HepG2 (cell line): ENCODE data around the gene H6PD. TPM values are rescaled to one million over a fixed set of nuclear protein-coding genes. Genes with fewer than 3 reads are reported as not detected.

Experiments
- CREM ChIP-seq, 2 experiments: sonication (generic) in 1 of 2; formaldehyde crosslinking in 1 of 2; IDR thresholded peaks; 2 replicates each; pipeline versions ENCODE4 v1.4.0 to v1.6.1; 2016 to 2020; ENCODE audit warnings: antibody characterized with exemption in 1 of 2, mild to moderate bottlenecking in 1 of 2, missing genetic modification reagents in 1 of 2
- FOXK1 ChIP-seq: sonication (generic); formaldehyde crosslinking; IDR thresholded peaks from 2 replicates; pipeline ENCODE4 v1.4.0; 2020; ENCODE audit warnings: low read depth, missing genetic modification reagents, borderline replicate concordance
- FOXO1 ChIP-seq: sonication (generic); formaldehyde crosslinking; IDR thresholded peaks from 2 replicates; pipeline ENCODE4 v1.4.0; 2020; ENCODE audit warnings: missing genetic modification reagents
- HMG20B ChIP-seq: conservative IDR thresholded peaks from 2 replicates; pipeline ENCODE4 v1.6.1; 2016; ENCODE audit warnings: missing genetic modification reagents, missing compliant biosample characterization
- IRX3 ChIP-seq: sonication (generic); formaldehyde crosslinking; IDR thresholded peaks from 2 replicates; pipeline ENCODE4 v1.8.1; 2023; ENCODE audit warnings: mild to moderate bottlenecking, low read depth, missing genetic modification reagents, borderline replicate concordance
- MED13 ChIP-seq: sonication (generic); formaldehyde crosslinking; IDR thresholded peaks from 2 replicates; pipeline ENCODE4 v1.5.0; 2020; ENCODE audit warnings: missing genetic modification reagents
- MTA3 ChIP-seq: sonication (generic); formaldehyde crosslinking; IDR thresholded peaks from 2 replicates; pipeline ENCODE4 v1.4.0; 2020; ENCODE audit warnings: missing genetic modification reagents
- ONECUT2 ChIP-seq: sonication (generic); formaldehyde crosslinking; IDR thresholded peaks from 2 replicates; pipeline ENCODE4 v1.4.0; 2020; ENCODE audit warnings: missing genetic modification reagents
- PHF5A ChIP-seq: IDR thresholded peaks from one replicate; pipeline ENCODE4 v1.6.1; 2018; ENCODE audit warnings: low read depth, missing genetic modification reagents; ENCODE audit not compliant: unreplicated experiment
- POGZ ChIP-seq: sonication (generic); formaldehyde crosslinking; IDR thresholded peaks from 2 replicates; pipeline ENCODE4 v1.4.0; 2020; ENCODE audit warnings: mild to moderate bottlenecking, missing genetic modification reagents
- RAD21 ChIP-seq: fragments of 450-650 bp; formaldehyde crosslinking; IDR thresholded peaks from 2 replicates; pipeline ENCODE4 v1.5.0; 2020; ENCODE audit warnings: mild to moderate bottlenecking
- TMF1 ChIP-seq: sonication (generic); formaldehyde crosslinking; IDR thresholded peaks from 2 replicates; pipeline ENCODE4 v1.8.1; 2022; ENCODE audit warnings: low read depth, missing genetic modification reagents
- ZMYM4 ChIP-seq: sonication (generic); formaldehyde crosslinking; IDR thresholded peaks from 2 replicates; pipeline ENCODE4 v1.8.1; 2023; ENCODE audit warnings: mild to moderate bottlenecking, missing genetic modification reagents
- ZNF234 ChIP-seq: sonication (generic); formaldehyde crosslinking; conservative IDR thresholded peaks from 2 replicates; pipeline ENCODE4 v1.5.1; 2020; ENCODE audit warnings: mild to moderate bottlenecking, missing genetic modification reagents
- ZNF264 ChIP-seq: sonication (generic); formaldehyde crosslinking; IDR thresholded peaks from 2 replicates; pipeline ENCODE4 v1.4.0; 2020; ENCODE audit warnings: missing genetic modification reagents
- ZNF335 ChIP-seq: sonication (generic); formaldehyde crosslinking; IDR thresholded peaks from 2 replicates; pipeline ENCODE4 v1.4.0; 2020; ENCODE audit warnings: missing genetic modification reagents
- ZNF737 ChIP-seq: sonication (generic); formaldehyde crosslinking; IDR thresholded peaks from 2 replicates; pipeline ENCODE4 v1.5.0; 2020; ENCODE audit warnings: missing genetic modification reagents, mild to moderate bottlenecking, borderline replicate concordance
- polyA plus RNA-seq, 8 experiments: library from polyadenylated mRNA; depleted of rRNA in 3 of 8; stranded (reverse) in 7 of 8; unstranded in 1 of 8; fragments of >200 nt; fragmentation: Illumina TruSeq in 4 of 8; extraction: Trizol in 4 of 8; gene quantifications; 2 replicates each; pipeline versions ENCODE4 v1.2.1 to v1.2.3, GENCODE V29; 2011 to 2016; ENCODE audit warnings: low read depth in 4 of 8, missing spikeins in 1 of 8, mixed read lengths in 1 of 8; ENCODE audit not compliant: insufficient read depth in 1 of 8
- total RNA-seq, 5 experiments: library from RNA; depleted of rRNA; stranded (reverse); fragments of >200 nt; fragmentation: Illumina TruSeq; extraction: Trizol; gene quantifications; 2 replicates each; pipeline ENCODE4 v1.2.3, GENCODE V29; 2016; ENCODE audit warnings: low read depth in 1 of 5
- TF ChIP-seq, protein P1 (sequence below): sonication (generic); formaldehyde crosslinking; IDR thresholded peaks from 2 replicates; pipeline ENCODE4 v1.5.0; 2020; ENCODE audit warnings: mild to moderate bottlenecking, missing genetic modification reagents, borderline replicate concordance
- TF ChIP-seq, protein P2 (sequence below): sonication (generic); formaldehyde crosslinking; IDR thresholded peaks from 2 replicates; pipeline ENCODE4 v1.4.0; 2020; ENCODE audit warnings: missing genetic modification reagents, borderline replicate concordance
- TF ChIP-seq, protein P3 (sequence below): IDR thresholded peaks from 2 replicates; pipeline ENCODE4 v1.6.1; 2012; ENCODE audit warnings: inconsistent platforms
- TF ChIP-seq, protein P4 (sequence below): sonication (generic); formaldehyde crosslinking; IDR thresholded peaks from 2 replicates; pipeline ENCODE4 v1.4.0; 2020; ENCODE audit warnings: missing genetic modification reagents, mild to moderate bottlenecking, borderline replicate concordance
- TF ChIP-seq, protein P5 (sequence below): sonication (generic); formaldehyde crosslinking; IDR thresholded peaks from 2 replicates; pipeline ENCODE4 v1.4.0; 2020; ENCODE audit warnings: mild to moderate bottlenecking, missing genetic modification reagents

The H6PD gene
- total and polyA plus RNA-seq, 2 of the 13 experiments (the other 11 are each of a cell fraction or from before 2014, with no cell fraction given), result 9.3 to 14.1 TPM

DNA sequence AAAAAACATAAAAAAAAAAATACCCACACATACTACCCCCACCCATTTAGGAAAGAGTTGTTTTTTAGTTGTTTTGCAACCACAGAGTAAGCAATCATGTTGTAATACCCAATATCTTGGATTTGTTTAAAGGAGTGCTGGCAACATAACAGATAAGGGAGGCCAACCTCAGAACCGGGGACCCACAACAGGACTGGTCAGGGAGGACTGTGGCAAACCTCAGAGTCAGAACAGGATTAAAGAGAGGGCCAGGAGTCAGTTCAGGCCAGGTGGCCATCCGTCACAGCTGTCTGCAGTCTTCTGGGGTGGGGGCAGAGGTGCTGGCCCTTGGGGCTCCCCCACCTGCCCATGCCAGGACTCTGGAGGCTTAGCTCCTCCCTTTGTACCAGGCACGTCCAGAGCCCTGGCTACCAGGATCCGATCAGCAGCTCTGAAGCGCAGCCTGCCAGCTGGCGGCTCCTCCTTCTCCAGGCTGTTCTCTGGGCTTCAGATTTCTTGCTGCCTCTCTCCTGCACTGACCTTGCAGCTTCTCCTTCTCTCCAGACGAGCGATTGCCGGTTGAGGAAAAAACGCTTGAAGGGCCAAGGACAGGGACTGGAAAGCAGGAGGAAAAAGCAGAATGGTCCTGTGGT is 7.9 kb downstream of the H6PD start (continued):
- TF ChIP-seq ZNF335 (CRISPR knock-in tag) (no peak), PHF5A (CRISPR knock-in tag) (no peak), IRX3 (no peak), POGZ (CRISPR knock-in tag) (no peak), MTA3 (CRISPR knock-in tag) (no peak), ZNF737 (CRISPR knock-in tag) (no peak), ZMYM4 (CRISPR knock-in tag) (no peak), TMF1 (no peak), FOXK1 (peak; percentile 29; the same call in 1 of the 2 replicates), RAD21 (CRISPR knock-in tag) (no peak), ONECUT2 (0 out of 2 replicates have a peak, but pooled peaks have one; percentile 30), ZNF234 (CRISPR knock-in tag) (no peak), FOXO1 (no peak), HMG20B (CRISPR knock-in tag) (no peak), CREM (IDR thresholded peaks at IDR 0.05) (no peak), CREM (CRISPR knock-in tag; IDR thresholded peaks at IDR 0.05) (no peak), ZNF264 (CRISPR knock-in tag) (no peak), MED13 (CRISPR knock-in tag) (no peak)
- TF ChIP-seq, protein P1, sequence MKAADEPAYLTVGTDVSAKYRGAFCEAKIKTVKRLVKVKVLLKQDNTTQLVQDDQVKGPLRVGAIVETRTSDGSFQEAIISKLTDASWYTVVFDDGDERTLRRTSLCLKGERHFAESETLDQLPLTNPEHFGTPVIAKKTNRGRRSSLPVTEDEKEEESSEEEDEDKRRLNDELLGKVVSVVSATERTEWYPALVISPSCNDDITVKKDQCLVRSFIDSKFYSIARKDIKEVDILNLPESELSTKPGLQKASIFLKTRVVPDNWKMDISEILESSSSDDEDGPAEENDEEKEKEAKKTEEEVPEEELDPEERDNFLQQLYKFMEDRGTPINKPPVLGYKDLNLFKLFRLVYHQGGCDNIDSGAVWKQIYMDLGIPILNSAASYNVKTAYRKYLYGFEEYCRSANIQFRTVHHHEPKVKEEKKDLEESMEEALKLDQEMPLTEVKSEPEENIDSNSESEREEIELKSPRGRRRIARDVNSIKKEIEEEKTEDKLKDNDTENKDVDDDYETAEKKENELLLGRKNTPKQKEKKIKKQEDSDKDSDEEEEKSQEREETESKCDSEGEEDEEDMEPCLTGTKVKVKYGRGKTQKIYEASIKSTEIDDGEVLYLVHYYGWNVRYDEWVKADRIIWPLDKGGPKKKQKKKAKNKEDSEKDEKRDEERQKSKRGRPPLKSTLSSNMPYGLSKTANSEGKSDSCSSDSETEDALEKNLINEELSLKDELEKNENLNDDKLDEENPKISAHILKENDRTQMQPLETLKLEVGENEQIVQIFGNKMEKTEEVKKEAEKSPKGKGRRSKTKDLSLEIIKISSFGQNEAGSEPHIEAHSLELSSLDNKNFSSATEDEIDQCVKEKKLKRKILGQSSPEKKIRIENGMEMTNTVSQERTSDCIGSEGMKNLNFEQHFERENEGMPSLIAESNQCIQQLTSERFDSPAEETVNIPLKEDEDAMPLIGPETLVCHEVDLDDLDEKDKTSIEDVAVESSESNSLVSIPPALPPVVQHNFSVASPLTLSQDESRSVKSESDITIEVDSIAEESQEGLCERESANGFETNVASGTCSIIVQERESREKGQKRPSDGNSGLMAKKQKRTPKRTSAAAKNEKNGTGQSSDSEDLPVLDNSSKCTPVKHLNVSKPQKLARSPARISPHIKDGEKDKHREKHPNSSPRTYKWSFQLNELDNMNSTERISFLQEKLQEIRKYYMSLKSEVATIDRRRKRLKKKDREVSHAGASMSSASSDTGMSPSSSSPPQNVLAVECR (CRISPR knock-in tag), result no peak; the same call in 1 of the 2 replicates
- TF ChIP-seq, protein P2, sequence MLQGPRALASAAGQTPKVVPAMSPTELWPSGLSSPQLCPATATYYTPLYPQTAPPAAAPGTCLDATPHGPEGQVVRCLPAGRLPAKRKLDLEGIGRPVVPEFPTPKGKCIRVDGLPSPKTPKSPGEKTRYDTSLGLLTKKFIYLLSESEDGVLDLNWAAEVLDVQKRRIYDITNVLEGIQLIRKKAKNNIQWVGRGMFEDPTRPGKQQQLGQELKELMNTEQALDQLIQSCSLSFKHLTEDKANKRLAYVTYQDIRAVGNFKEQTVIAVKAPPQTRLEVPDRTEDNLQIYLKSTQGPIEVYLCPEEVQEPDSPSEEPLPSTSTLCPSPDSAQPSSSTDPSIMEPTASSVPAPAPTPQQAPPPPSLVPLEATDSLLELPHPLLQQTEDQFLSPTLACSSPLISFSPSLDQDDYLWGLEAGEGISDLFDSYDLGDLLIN (CRISPR knock-in tag), result no peak
- TF ChIP-seq, protein P3, sequence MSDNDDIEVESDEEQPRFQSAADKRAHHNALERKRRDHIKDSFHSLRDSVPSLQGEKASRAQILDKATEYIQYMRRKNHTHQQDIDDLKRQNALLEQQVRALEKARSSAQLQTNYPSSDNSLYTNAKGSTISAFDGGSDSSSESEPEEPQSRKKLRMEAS, result 0 out of 2 replicates have a peak, but pooled peaks have one; percentile 34
- TF ChIP-seq, protein P4, sequence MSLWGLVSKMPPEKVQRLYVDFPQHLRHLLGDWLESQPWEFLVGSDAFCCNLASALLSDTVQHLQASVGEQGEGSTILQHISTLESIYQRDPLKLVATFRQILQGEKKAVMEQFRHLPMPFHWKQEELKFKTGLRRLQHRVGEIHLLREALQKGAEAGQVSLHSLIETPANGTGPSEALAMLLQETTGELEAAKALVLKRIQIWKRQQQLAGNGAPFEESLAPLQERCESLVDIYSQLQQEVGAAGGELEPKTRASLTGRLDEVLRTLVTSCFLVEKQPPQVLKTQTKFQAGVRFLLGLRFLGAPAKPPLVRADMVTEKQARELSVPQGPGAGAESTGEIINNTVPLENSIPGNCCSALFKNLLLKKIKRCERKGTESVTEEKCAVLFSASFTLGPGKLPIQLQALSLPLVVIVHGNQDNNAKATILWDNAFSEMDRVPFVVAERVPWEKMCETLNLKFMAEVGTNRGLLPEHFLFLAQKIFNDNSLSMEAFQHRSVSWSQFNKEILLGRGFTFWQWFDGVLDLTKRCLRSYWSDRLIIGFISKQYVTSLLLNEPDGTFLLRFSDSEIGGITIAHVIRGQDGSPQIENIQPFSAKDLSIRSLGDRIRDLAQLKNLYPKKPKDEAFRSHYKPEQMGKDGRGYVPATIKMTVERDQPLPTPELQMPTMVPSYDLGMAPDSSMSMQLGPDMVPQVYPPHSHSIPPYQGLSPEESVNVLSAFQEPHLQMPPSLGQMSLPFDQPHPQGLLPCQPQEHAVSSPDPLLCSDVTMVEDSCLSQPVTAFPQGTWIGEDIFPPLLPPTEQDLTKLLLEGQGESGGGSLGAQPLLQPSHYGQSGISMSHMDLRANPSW (CRISPR knock-in tag), result no peak
- TF ChIP-seq, protein P5, sequence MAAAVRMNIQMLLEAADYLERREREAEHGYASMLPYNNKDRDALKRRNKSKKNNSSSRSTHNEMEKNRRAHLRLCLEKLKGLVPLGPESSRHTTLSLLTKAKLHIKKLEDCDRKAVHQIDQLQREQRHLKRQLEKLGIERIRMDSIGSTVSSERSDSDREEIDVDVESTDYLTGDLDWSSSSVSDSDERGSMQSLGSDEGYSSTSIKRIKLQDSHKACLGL, result no peak
